ENCODE results near the gene AAMDC.

AAMDC gene

DNA sequence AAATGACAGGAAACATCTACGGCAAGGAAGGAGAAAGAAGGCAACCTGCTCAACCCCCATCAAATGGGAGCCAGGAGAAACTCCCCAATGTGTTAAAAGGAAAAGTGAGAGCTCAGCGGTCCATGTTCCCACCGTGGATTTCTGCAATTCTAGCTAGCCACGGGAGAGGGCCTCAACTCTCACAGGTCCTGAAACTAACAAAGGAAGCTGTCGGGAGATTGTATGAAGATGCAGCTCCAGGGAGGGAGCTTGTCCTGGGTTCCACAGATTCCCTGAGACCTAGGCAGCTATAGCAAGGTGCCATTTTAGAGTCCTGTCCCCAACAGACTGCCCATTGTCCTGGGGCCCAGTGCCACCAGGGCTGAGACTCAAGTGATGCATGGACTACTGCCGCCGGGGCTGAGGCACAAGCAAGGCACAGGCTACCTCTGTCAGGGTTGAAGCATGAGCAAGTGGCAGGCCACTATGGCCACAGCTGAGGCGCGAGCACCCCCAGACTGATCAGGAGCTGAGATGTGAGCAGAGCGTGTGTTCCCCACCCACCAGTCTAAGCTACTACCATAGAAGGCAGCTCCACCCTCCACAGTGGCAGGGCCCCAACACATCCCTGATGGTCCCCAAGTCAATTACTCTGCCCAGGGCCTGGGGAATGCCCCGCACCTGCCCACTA lies 31.7 kb upstream of the AAMDC start:
- no peak for TF ChIP-seq EZH2 (IDR thresholded peaks at IDR 0.05)
- TF ChIP-seq POLR2AphosphoS5 (IDR thresholded peaks at IDR 0.05; ENCODE audit: borderline replicate concordance, low read depth, low read length), result no peak
- no peak for TF ChIP-seq FOXP2 (optimal IDR thresholded peaks at IDR 0.05; ENCODE audit: control extremely low read depth, extremely low read length, insufficient read depth)
- Histone ChIP-seq H3K36me3 (ENCODE audit: insufficient read depth, low read length) (peaks cover 11% of the 10 kb centered on the region), H3K4me3 (no peak overlapping the region), H3K9me3 (ENCODE audit: low read depth, low read length) (peaks cover 4% of the 10 kb centered on the region), H3K27ac (no peak overlapping the region), H3K9ac (ENCODE audit: insufficient read length) (no peak overlapping the region)
- no peak for DNase-seq (ENCODE audit: low read depth, low spot score)

GRCh38 chr11:77789731-77790476 lies 31.0 kb upstream of the AAMDC start:
- no peak for DNase-seq (ENCODE audit: low read depth, low spot score)
- peaks cover 11% of the 10 kb centered on the region for H3K36me3 ChIP-seq (ENCODE audit: insufficient read depth, low read length)
- H3K27ac ChIP-seq, result no peak overlapping the region
- H3K9me3 ChIP-seq (ENCODE audit: low read depth, low read length), result peaks cover 4% of the 10 kb centered on the region
- no peak overlapping the region for H3K4me3 ChIP-seq
- no peak for TF ChIP-seq EZH2 (IDR thresholded peaks at IDR 0.05)
- TF ChIP-seq POLR2AphosphoS5 (IDR thresholded peaks at IDR 0.05; ENCODE audit: borderline replicate concordance, low read depth, low read length), result no peak
- no peak for TF ChIP-seq FOXP2 (optimal IDR thresholded peaks at IDR 0.05; ENCODE audit: control extremely low read depth, extremely low read length, insufficient read depth)
- no peak overlapping the region for H3K9ac ChIP-seq (ENCODE audit: insufficient read length)

GRCh38 chr11:77791301-77791700 lies 29.6 kb upstream of the AAMDC start:
- Histone ChIP-seq H3K9me3 (ENCODE audit: low read depth, low read length) (peaks cover 4% of the 10 kb centered on the region), H3K9ac (ENCODE audit: insufficient read length) (no peak overlapping the region), H3K27ac (no peak overlapping the region), H3K4me3 (no peak overlapping the region), H3K36me3 (ENCODE audit: insufficient read depth, low read length) (peaks cover 11% of the 10 kb centered on the region)
- no peak for DNase-seq (ENCODE audit: low read depth, low spot score)
- TF ChIP-seq EZH2 (IDR thresholded peaks at IDR 0.05), result no peak

DNA sequence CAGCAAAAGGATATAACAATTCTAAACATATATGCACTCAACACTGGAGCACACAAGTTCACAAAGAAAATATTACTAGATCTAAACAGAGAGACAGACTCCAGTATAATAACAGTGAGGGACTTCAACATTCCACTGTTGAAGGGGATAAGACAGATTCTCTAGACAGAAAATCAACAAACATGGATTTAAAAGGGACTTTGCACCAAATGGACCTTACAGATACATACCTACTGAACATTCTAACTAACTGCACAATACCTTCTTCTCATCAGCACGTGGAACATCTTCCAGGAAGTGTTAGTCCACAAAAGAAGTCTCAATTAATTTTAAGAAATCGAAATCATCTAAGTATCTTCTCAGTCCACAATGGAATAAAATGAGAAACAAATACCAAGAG lies 27.0 kb upstream of the AAMDC start:
- DNase-seq (ENCODE audit: low read depth, low spot score), result no peak
- H3K36me3 ChIP-seq (ENCODE audit: insufficient read depth, low read length), result peaks cover 11% of the 10 kb centered on the region
- no peak for TF ChIP-seq POLR2AphosphoS5 (IDR thresholded peaks at IDR 0.05; ENCODE audit: borderline replicate concordance, low read depth, low read length)
- no peak for TF ChIP-seq EZH2 (IDR thresholded peaks at IDR 0.05)
- TF ChIP-seq FOXP2 (optimal IDR thresholded peaks at IDR 0.05; ENCODE audit: control extremely low read depth, extremely low read length, insufficient read depth), result no peak
- H3K27ac ChIP-seq, result no peak overlapping the region
- no peak overlapping the region for H3K9ac ChIP-seq (ENCODE audit: insufficient read length)
- peaks cover 4% of the 10 kb centered on the region for H3K9me3 ChIP-seq (ENCODE audit: low read depth, low read length)
- H3K4me3 ChIP-seq, result no peak overlapping the region

DNA sequence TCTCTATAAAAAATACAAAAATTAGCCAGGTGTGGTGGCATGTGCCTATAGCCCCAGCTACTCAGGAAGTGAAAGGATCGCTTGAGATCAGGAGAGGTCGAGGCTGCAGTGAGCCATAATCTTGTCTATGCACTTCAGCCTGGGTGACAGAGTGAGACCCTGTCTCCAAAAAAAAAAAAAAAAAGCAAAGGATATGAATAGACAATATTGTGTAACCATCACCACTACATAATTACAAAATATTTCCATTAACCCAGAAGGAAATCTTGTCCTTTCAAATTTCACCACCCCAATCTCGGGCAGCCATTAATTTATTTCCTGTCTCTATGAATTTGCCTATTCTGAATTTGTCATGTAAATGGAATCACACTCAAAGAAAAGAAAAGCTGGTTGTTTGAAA lies 21.6 kb upstream of the AAMDC start:
- DNase-seq (ENCODE audit: low read depth, low spot score), result no peak
- TF ChIP-seq POLR2AphosphoS5 (IDR thresholded peaks at IDR 0.05; ENCODE audit: borderline replicate concordance, low read depth, low read length), result no peak
- TF ChIP-seq EZH2 (IDR thresholded peaks at IDR 0.05), result no peak
- no peak for TF ChIP-seq FOXP2 (optimal IDR thresholded peaks at IDR 0.05; ENCODE audit: control extremely low read depth, extremely low read length, insufficient read depth)

GRCh38 chr11:77800449-77800848 lies 20.5 kb upstream of the AAMDC start:
- no peaks in the 10 kb centered on the region for H3K36me3 ChIP-seq (ENCODE audit: insufficient read depth, low read length)
- no peak for DNase-seq (ENCODE audit: low read depth, low spot score)
- no peak overlapping the region for H3K27ac ChIP-seq
- H3K4me3 ChIP-seq, result no peak overlapping the region
- H3K9me3 ChIP-seq (ENCODE audit: low read depth, low read length), result no peaks in the 10 kb centered on the region
- H3K9ac ChIP-seq (ENCODE audit: insufficient read length), result no peak overlapping the region
- TF ChIP-seq EZH2 (IDR thresholded peaks at IDR 0.05) (no peak), FOXP2 (optimal IDR thresholded peaks at IDR 0.05; ENCODE audit: control extremely low read depth, extremely low read length, insufficient read depth) (no peak), POLR2AphosphoS5 (IDR thresholded peaks at IDR 0.05; ENCODE audit: borderline replicate concordance, low read depth, low read length) (no peak)

More for the DNA sequence above, 21.6 kb upstream of the AAMDC start:
- Histone ChIP-seq H3K36me3 (ENCODE audit: insufficient read depth, low read length) (no peaks in the 10 kb centered on the region), H3K27ac (peak overlapping the region; percentile 16; the same call in 1 of the 2 replicates), H3K4me3 (no peak overlapping the region), H3K9ac (ENCODE audit: insufficient read length) (no peak overlapping the region), H3K9me3 (ENCODE audit: low read depth, low read length) (no peaks in the 10 kb centered on the region)

DNA sequence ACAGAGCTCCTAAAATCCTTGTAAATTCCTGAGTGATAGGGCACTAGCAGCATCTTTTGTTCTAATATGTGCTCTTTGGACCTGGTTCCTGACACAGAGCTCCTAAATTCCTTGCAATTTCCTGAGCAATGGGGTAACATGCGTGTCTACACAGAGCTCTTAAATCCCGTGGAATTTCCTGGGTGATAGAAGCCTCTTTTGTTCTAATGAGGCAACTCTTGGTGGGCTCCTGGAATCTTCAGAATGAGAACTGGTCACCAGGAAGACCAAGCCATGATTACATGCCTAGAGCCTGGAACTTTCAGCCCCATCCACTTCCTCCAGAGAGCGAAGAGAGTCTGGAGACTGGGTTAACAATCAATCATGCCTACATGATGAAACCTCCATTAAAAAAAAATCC lies 19.5 kb upstream of the AAMDC start:
- H3K4me3 ChIP-seq, result no peak overlapping the region
- no peak for DNase-seq (ENCODE audit: low read depth, low spot score)
- H3K36me3 ChIP-seq (ENCODE audit: insufficient read depth, low read length), result no peaks in the 10 kb centered on the region
- TF ChIP-seq POLR2AphosphoS5 (IDR thresholded peaks at IDR 0.05; ENCODE audit: borderline replicate concordance, low read depth, low read length) (no peak), FOXP2 (optimal IDR thresholded peaks at IDR 0.05; ENCODE audit: control extremely low read depth, extremely low read length, insufficient read depth) (no peak), EZH2 (IDR thresholded peaks at IDR 0.05) (no peak)
- no peaks in the 10 kb centered on the region for H3K9me3 ChIP-seq (ENCODE audit: low read depth, low read length)
- 0 out of 2 replicates have a peak overlapping the region, but pooled peaks have one; percentile 19 for H3K27ac ChIP-seq
- no peak overlapping the region for H3K9ac ChIP-seq (ENCODE audit: insufficient read length)

DNA sequence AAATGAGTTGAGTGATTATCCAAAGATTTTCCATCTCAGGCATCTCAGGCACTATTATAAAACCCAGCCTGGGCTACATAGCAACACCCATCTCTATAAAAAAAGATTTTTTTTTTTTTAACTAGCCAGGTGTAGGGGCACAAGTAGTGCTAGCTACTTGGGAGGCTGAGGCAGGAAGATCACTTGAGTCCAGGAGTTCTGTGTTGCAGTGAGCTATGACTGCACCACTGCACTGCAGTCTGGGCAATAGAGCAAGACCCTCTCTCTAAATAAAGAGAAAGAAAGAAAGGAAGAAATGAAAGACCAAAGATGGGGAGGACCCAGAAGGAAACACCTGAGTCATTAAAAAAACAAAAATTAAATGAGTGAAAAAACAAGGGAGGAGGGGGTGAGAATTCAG lies 14.5 kb upstream of the AAMDC start:
- DNase-seq (ENCODE audit: low read depth, low spot score), result no peak
- Histone ChIP-seq H3K4me3 (no peak overlapping the region), H3K36me3 (ENCODE audit: insufficient read depth, low read length) (peaks cover 3% of the 10 kb centered on the region; the same call in 1 of the 2 replicates), H3K27ac (no peak overlapping the region), H3K9me3 (ENCODE audit: low read depth, low read length) (no peaks in the 10 kb centered on the region), H3K9ac (ENCODE audit: insufficient read length) (no peak overlapping the region)
- TF ChIP-seq EZH2 (IDR thresholded peaks at IDR 0.05) (no peak), FOXP2 (optimal IDR thresholded peaks at IDR 0.05; ENCODE audit: control extremely low read depth, extremely low read length, insufficient read depth) (no peak), POLR2AphosphoS5 (IDR thresholded peaks at IDR 0.05; ENCODE audit: borderline replicate concordance, low read depth, low read length) (no peak)
